ENCODE results near the gene RPL19. TPM values are rescaled to one million over a fixed set of nuclear protein-coding genes. Genes with fewer than 3 reads are reported as not detected.
"Not testable (repeated sequence)": the region's sequence is repeated elsewhere in the genome, so short reads cannot be mapped to it uniquely, and the experiment has no call there.

RPL19 gene
- total and polyA plus RNA-seq, 2 donors (not counting 3 experiments of a cell fraction or from before 2014, with no cell fraction given): 1,802 to 1,958 TPM

DNA sequence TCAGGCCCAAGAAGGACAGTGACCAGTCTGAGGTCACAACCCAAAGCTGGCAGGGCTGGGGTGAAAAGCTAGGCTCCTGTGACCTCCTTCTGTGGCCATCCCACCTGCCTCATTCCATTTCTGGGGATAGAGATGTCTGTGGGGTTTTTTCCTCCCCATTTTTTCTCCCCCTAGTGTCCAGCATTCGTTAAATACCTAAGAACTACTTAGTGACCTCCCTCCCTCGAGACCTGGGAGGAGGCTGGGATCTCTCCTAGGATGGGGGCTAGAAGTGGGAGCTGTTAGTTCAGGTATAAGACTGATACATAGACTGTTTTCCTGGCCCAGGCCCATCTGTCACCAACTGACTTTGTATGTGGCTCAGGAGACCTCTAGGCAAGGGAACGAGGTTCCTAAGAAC, 46.2 kb downstream of the RPL19 start:
- Histone ChIP-seq H3K4me1 (ENCODE audit: control insufficient read depth, extremely low read depth, insufficient read depth, low read length) (no peaks in the 10 kb centered on the region), H3K9ac (replicated peaks; ENCODE audit: extremely low read depth, insufficient read depth, low read length) (no peak overlapping the region), H3K27ac (ENCODE audit: insufficient read depth, low read depth, low read length) (no peak overlapping the region), H3K36me3 (ENCODE audit: control insufficient read depth in 2 of 2, extremely low read depth in 1 of 2, insufficient read depth in 2 of 2, low read length in 2 of 2) (no peaks in the 10 kb centered on the region), H3K27me3 (ENCODE audit: control insufficient read depth in 2 of 2, insufficient read depth in 2 of 2, low read length in 2 of 2) (no peaks in the 10 kb centered on the region), H3K79me2 (ENCODE audit: control insufficient read depth, insufficient read depth, low read length) (no peaks in the 10 kb centered on the region), H4K20me1 (replicated peaks; ENCODE audit: control insufficient read depth, extremely low read depth, insufficient read depth, low read length) (no peaks in the 10 kb centered on the region), H3K9me3 (replicated peaks; ENCODE audit: control insufficient read depth, insufficient read depth, low read length) (no peaks in the 10 kb centered on the region), H3K9me1 (replicated peaks; ENCODE audit: control insufficient read depth, extremely low read depth, insufficient read depth, low read length) (no peaks in the 10 kb centered on the region), H3K4me2 (ENCODE audit: insufficient read depth, low read length) (no peak overlapping the region), H2AFZ (ENCODE audit: low read depth, low read length) (no peak overlapping the region), H3K4me3 (replicated peaks in 1 of 3; ENCODE audit: insufficient read depth in 1 of 3, low read depth in 1 of 3, low read length in 3 of 3) (no peak overlapping the region)
- no peak for FAIRE-seq
- DNase-seq (ENCODE audit: low read depth, low spot score): no peak
- TF ChIP-seq GATA2 (IDR thresholded peaks at IDR 0.05; ENCODE audit: insufficient read depth, insufficient read length, low read depth, low read length): no peak
- TF ChIP-seq POLR2A (IDR thresholded peaks at IDR 0.05; ENCODE audit: low read depth, low read length): no peak
- TF ChIP-seq FOS (IDR thresholded peaks at IDR 0.05; ENCODE audit: borderline replicate concordance, insufficient read depth, low read length): no peak
- TF ChIP-seq, protein P1, sequence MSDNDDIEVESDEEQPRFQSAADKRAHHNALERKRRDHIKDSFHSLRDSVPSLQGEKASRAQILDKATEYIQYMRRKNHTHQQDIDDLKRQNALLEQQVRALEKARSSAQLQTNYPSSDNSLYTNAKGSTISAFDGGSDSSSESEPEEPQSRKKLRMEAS (IDR thresholded peaks at IDR 0.05; ENCODE audit: insufficient read depth, insufficient read length): no peak
- TF ChIP-seq CTCF (IDR thresholded peaks at IDR 0.05; ENCODE audit: extremely low read depth in 1 of 2, insufficient read depth in 1 of 2, low read depth in 1 of 2, low read length in 2 of 2): no peak
- no peak for TF ChIP-seq POLR2AphosphoS5 (IDR thresholded peaks at IDR 0.05; ENCODE audit: insufficient read depth, low read depth, low read length)
- TF ChIP-seq EZH2 (IDR thresholded peaks at IDR 0.05; ENCODE audit: borderline replicate concordance, low read depth, low read length, severe bottlenecking): no peak
- TF ChIP-seq JUN (IDR thresholded peaks at IDR 0.05; ENCODE audit: borderline replicate concordance, insufficient read depth, insufficient read length, low read depth): no peak
- no peak for TF ChIP-seq MYC (IDR thresholded peaks at IDR 0.05; ENCODE audit: low read depth, low read length)
- dilution Hi-C loops (cut with MboI; ENCODE audit: extremely low pct_ligation_motif_present, low sequenced_read_pairs): no loop called here
- CTCF ChIA-PET: interaction anchor here (0.6 to 12.5 kb wide), 9 partner anchors 10 to 264 kb away, joined by 3 to 420 read pairs (median 8); no protein-coding TSS in a partner anchor
- no TSS peak for BruUV-seq (replicated peaks)
- intact Hi-C loops (cut with micrococcal nuclease): no loop called here
- POLR2A ChIA-PET: no interaction called here

GRCh38 chr17:39250076-39250475, 50.0 kb downstream of the RPL19 start:
- H3K27ac ChIP-seq (ENCODE audit: insufficient read depth, low read depth, low read length); BruUV-seq (replicated peaks); H3K4me3 ChIP-seq (replicated peaks in 1 of 3; ENCODE audit: insufficient read depth in 1 of 3, low read depth in 1 of 3, low read length in 3 of 3); FAIRE-seq; H3K36me3 ChIP-seq (ENCODE audit: control insufficient read depth in 2 of 2, extremely low read depth in 1 of 2, insufficient read depth in 2 of 2, low read length in 2 of 2); DNase-seq (ENCODE audit: low read depth, low spot score); H4K20me1 ChIP-seq (replicated peaks; ENCODE audit: control insufficient read depth, extremely low read depth, insufficient read depth, low read length); POLR2A ChIA-PET; H2AFZ ChIP-seq (ENCODE audit: low read depth, low read length); H3K4me1 ChIP-seq (ENCODE audit: control insufficient read depth, extremely low read depth, insufficient read depth, low read length); H3K27me3 ChIP-seq (ENCODE audit: control insufficient read depth in 2 of 2, insufficient read depth in 2 of 2, low read length in 2 of 2); intact Hi-C loops (cut with micrococcal nuclease); H3K9me3 ChIP-seq (replicated peaks; ENCODE audit: control insufficient read depth, insufficient read depth, low read length); H3K79me2 ChIP-seq (ENCODE audit: control insufficient read depth, insufficient read depth, low read length); H3K9me1 ChIP-seq (replicated peaks; ENCODE audit: control insufficient read depth, extremely low read depth, insufficient read depth, low read length); dilution Hi-C loops (cut with MboI; ENCODE audit: extremely low pct_ligation_motif_present, low sequenced_read_pairs); H3K9ac ChIP-seq (replicated peaks; ENCODE audit: extremely low read depth, insufficient read depth, low read length); H3K4me2 ChIP-seq (ENCODE audit: insufficient read depth, low read length): not testable (repeated sequence)
- CTCF ChIA-PET: interaction anchor here (0.7 to 2.4 kb wide), 7 partner anchors 15 to 267 kb away, joined by 3 to 13 read pairs (median 4); no protein-coding TSS in a partner anchor
